GM18520 (cell line): ENCODE data around the gene BBOX1.
"Not testable (repeated sequence)": the region's sequence is repeated elsewhere in the genome, so short reads cannot be mapped to it uniquely, and the experiment has no call there.

ENCODE experiments used
- ATAC-seq: cut with Tn5 transposase; IDR thresholded peaks from one replicate; pipeline ENCODE4 v1.9.1; 2021; ENCODE audit not compliant: unreplicated experiment

Gene BBOX1

GRCh38 chr11:27040302-27041115 lies at the start of gene BBOX1:
Gene BBOX1 (plus strand): TSS chr11:27040815. CDS start chr11:27055431, 14,616 bp downstream.
- ATAC-seq: no peak

GRCh38 chr11:26992031-26992541 lies 48.5 kb upstream of the BBOX1 start:
- no peak for ATAC-seq

- ATAC-seq: no peak
Measured at GRCh38 chr11:26993965-26994457, 46.6 kb upstream of the BBOX1 start, which contains the start of gene FIBIN. Gene FIBIN (plus strand): TSS chr11:26994112. CDS start chr11:26994527, 415 bp downstream.

GRCh38 chr11:26994631-26995095 lies 46.0 kb upstream of the BBOX1 start:
- ATAC-seq: no peak

GRCh38 chr11:26995701-26996460 lies 44.7 kb upstream of the BBOX1 start:
- ATAC-seq: no peak

- no peak for ATAC-seq
Measured at GRCh38 chr11:26997378-26997777, 43.2 kb upstream of the BBOX1 start.

- not testable (repeated sequence) for ATAC-seq
Measured at GRCh38 chr11:27001136-27001730, 39.4 kb upstream of the BBOX1 start.

- no peak for ATAC-seq
Measured at GRCh38 chr11:27002431-27002830, 38.2 kb upstream of the BBOX1 start.

- ATAC-seq: no peak
Measured at GRCh38 chr11:27002838-27003237, 37.8 kb upstream of the BBOX1 start.

GRCh38 chr11:27004103-27004502 lies 36.5 kb upstream of the BBOX1 start:
- no peak for ATAC-seq

GRCh38 chr11:27008811-27009535 lies 31.6 kb upstream of the BBOX1 start:
- no peak for ATAC-seq

GRCh38 chr11:27011560-27012233 lies 28.9 kb upstream of the BBOX1 start:
- no peak for ATAC-seq

GRCh38 chr11:27012234-27012921 lies 28.2 kb upstream of the BBOX1 start:
- peak; percentile 62 for ATAC-seq

GRCh38 chr11:27013781-27014361 lies 26.7 kb upstream of the BBOX1 start:
- no peak for ATAC-seq

- ATAC-seq: no peak
Measured at GRCh38 chr11:27018902-27019529, 21.6 kb upstream of the BBOX1 start.

- no peak for ATAC-seq
Measured at GRCh38 chr11:27020751-27021150, 19.9 kb upstream of the BBOX1 start.

- no peak for ATAC-seq
Measured at GRCh38 chr11:27022659-27023251, 17.9 kb upstream of the BBOX1 start.

- no peak for ATAC-seq
Measured at GRCh38 chr11:27024865-27025264, 15.8 kb upstream of the BBOX1 start.
